Spleen (tissue), 11 donors: ENCODE data around the gene SLC25A43. TPM values are rescaled to one million over a fixed set of nuclear protein-coding genes. Genes with fewer than 3 reads are reported as not detected.

Experiments used
- DNase-seq: peaks from one replicate; pipeline ENCODE4 v3.0.0-alpha.2; 2020
- H3K27ac ChIP-seq, 8 donors: fragments of 200-600 bp; sonication (generic) in 7 of 8; 1 replicate in 4 of 8; 2 replicates in 4 of 8; pipeline versions ENCODE4 v1.5.0 to v1.8.0; 2016 to 2021; ENCODE audit warnings: inconsistent platforms in 4 of 8, mild to moderate bottlenecking in 4 of 8, moderate library complexity in 1 of 8
- H3K27me3 ChIP-seq, 7 donors: fragments of 200-600 bp; sonication (generic) in 6 of 7; replicated peaks in 1 of 7; 1 replicate in 4 of 7; 2 replicates in 3 of 7; pipeline versions ENCODE4 v1.5.0 to v1.8.0; 2016 to 2021; ENCODE audit warnings: inconsistent platforms in 3 of 7, mild to moderate bottlenecking in 1 of 7
- H3K36me3 ChIP-seq, 6 donors: fragments of 200-600 bp; sonication (generic) in 5 of 6; 1 replicate in 4 of 6; 2 replicates in 2 of 6; pipeline versions ENCODE4 v1.5.0 to v1.8.0; 2016 to 2021; ENCODE audit warnings: inconsistent platforms in 2 of 6
- H3K4me1 ChIP-seq, 6 donors: fragments of 200-600 bp; sonication (generic) in 5 of 6; 1 replicate in 3 of 6; 2 replicates in 3 of 6; pipeline versions ENCODE4 v1.5.0 to v1.8.0; 2016 to 2021; ENCODE audit warnings: inconsistent platforms in 3 of 6
- H3K4me3 ChIP-seq, 8 donors: fragments of 200-600 bp; sonication (generic) in 7 of 8; 1 replicate in 4 of 8; 2 replicates in 4 of 8; pipeline versions ENCODE4 v1.5.0 to v1.8.0; 2016 to 2021; ENCODE audit warnings: inconsistent platforms in 4 of 8, mild to moderate bottlenecking in 4 of 8, moderate library complexity in 2 of 8
- H3K9me3 ChIP-seq, 8 donors: fragments of 200-600 bp; sonication (generic) in 7 of 8; 1 replicate in 4 of 8; 2 replicates in 4 of 8; pipeline versions ENCODE4 v1.5.0 to v1.8.0; 2016 to 2021; ENCODE audit warnings: inconsistent platforms in 4 of 8
- POLR2A ChIP-seq, 3 donors: fragments of 450-650 bp; IDR thresholded peaks; one replicate each; pipeline ENCODE4 v1.5.1; 2017; ENCODE audit warnings: antibody characterized with exemption in 3 of 3, mild to moderate bottlenecking in 1 of 3
- POLR2AphosphoS5 ChIP-seq, 3 donors: sonication (generic); formaldehyde crosslinking; IDR thresholded peaks; one replicate each; pipeline ENCODE4 v1.5.1; 2017; ENCODE audit warnings: antibody characterized with exemption in 3 of 3
- WGBS, 5 donors: extraction: QIAGEN DNeasy Blood & Tissue Kit in 3 of 5; methylation state at CpG; one replicate each; pipeline versions ENCODE4 v1.1.5 to v1.1.7; 2013 to 2018; 5-methylcytosine and 5-hydroxymethylcytosine counted together
- intact Hi-C: fragments of 100-400 bp; cut with DNase I; formaldehyde crosslinking; loops from one replicate; pipeline ENCODE4 v1.15.0; 2023; ENCODE audit warnings: low total_unique reads
- polyA plus RNA-seq, 3 donors: library from polyadenylated mRNA; stranded (reverse); fragments of 200-250 nt; gene quantifications; one replicate each; pipeline ENCODE4 v1.2.1, GENCODE V29; 2013
- total RNA-seq, 7 donors: library from RNA; depleted of rRNA in 3 of 7; stranded (reverse); fragments of >200 nt in 3 of 7; fragmentation: NEBNext Ultra II Directional in 4 of 7; extraction: Animal tissue kit (Norgen Biotek cat#: 25700) in 4 of 7; gene quantifications; one replicate each; pipeline versions ENCODE4 v1.1.0 to v1.2.1, GENCODE V29; 2016 to 2021
- TF ChIP-seq, protein P1 (sequence below), 11 experiments: fragments of 200-600 bp in 7 of 11; fragments of 450-650 bp in 4 of 11; sonication (generic) in 4 of 11; IDR thresholded peaks in 8 of 11; conservative IDR thresholded peaks in 3 of 11; 1 replicate in 7 of 11; 2 replicates in 4 of 11; pipeline versions ENCODE4 v1.4.0 to v1.8.0; 2016 to 2021; ENCODE audit warnings: antibody characterized with exemption in 11 of 11, inconsistent platforms in 4 of 11, mild to moderate bottlenecking in 1 of 11
- donor health status: healthy with polysubstance abuse.
- donor health status: DM: no; HTN: no; CAD: no; lungs with moderate emphysema.
- donor health status: DM: no; HTN: no; CAD: no.
- donor health status: Bipolar disorder and iron deficiency.
- donor health status: healthy.
- donor health status: DM: no; HTN: no; CAD: no.
- donor health status: DM: yes; HTN: yes; CAD: no.

SLC25A43 gene
- total and polyA plus RNA-seq, 10 donors = 5.5 to 13.7 (median 9.5) TPM

DNA sequence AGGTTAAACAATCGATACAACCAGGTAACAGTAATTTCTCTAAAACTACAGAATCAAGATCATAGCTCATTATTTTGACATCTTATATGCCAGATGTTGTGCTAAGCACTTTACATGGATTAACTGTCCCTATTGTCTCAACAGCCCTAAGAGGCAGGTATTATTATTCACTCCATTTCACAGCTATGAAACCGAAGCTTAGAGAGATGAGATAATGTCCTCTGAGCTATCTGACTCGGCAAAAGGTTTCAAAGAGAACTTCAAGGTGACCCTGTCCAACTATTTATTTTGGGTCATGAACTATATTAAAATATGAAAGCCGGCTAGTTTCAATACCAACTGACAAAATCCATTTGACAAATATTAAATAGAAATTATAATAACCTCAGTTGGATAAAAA lies 79.4 kb downstream of the SLC25A43 start:
- TF ChIP-seq POLR2A (IDR thresholded peaks at IDR 0.05) (no peak), POLR2AphosphoS5 (IDR thresholded peaks at IDR 0.05) (no peak)
- TF ChIP-seq, protein P1, sequence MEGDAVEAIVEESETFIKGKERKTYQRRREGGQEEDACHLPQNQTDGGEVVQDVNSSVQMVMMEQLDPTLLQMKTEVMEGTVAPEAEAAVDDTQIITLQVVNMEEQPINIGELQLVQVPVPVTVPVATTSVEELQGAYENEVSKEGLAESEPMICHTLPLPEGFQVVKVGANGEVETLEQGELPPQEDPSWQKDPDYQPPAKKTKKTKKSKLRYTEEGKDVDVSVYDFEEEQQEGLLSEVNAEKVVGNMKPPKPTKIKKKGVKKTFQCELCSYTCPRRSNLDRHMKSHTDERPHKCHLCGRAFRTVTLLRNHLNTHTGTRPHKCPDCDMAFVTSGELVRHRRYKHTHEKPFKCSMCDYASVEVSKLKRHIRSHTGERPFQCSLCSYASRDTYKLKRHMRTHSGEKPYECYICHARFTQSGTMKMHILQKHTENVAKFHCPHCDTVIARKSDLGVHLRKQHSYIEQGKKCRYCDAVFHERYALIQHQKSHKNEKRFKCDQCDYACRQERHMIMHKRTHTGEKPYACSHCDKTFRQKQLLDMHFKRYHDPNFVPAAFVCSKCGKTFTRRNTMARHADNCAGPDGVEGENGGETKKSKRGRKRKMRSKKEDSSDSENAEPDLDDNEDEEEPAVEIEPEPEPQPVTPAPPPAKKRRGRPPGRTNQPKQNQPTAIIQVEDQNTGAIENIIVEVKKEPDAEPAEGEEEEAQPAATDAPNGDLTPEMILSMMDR (IDR thresholded peaks at IDR 0.05 in 8 of 11, conservative IDR thresholded peaks at IDR 0.05 in 3 of 11) = no peak
- Histone ChIP-seq H3K4me3 (no peak overlapping the region), H3K9me3 (no peaks in the 10 kb centered on the region), H3K36me3 (no peaks in the 10 kb centered on the region), H3K27me3 (no peaks in the 10 kb centered on the region), H3K4me1 (peaks cover 0 to 15% (median 7%) of the 10 kb centered on the region in 6 donors), H3K27ac (no peak overlapping the region)
- intact Hi-C loops = no loop called here
- DNase-seq = no peak
- 71 to 89% (median 85%) methylated on average over 4 of the region's 4 CpGs for WGBS, 5 donors

DNA sequence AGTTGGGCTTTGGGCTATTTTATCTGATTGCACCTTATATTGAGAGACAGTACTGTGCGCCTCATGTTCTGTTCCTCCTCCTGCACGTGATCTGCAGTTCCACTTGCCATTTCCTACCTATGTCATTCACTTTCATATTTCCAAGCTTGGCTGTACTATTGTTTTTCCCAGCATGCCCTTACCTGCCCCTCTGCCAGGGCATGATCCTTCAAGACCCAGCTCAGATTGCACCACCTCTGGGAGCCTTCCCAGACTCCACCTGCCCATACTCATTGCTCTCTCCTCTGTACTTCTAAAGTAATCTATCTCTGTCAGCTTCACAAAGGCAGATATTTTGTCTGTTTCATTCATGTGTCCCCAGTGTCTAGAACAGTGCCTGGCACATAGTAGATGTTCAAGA lies 80.7 kb downstream of the SLC25A43 start:
- Histone ChIP-seq H3K9me3 (no peaks in the 10 kb centered on the region), H3K4me1 (peaks cover 0 to 15% (median 7%) of the 10 kb centered on the region in 6 donors), H3K4me3 (no peak overlapping the region), H3K27ac (no peak overlapping the region), H3K27me3 (no peaks in the 10 kb centered on the region), H3K36me3 (no peaks in the 10 kb centered on the region)
- TF ChIP-seq POLR2A (IDR thresholded peaks at IDR 0.05) (no peak), POLR2AphosphoS5 (IDR thresholded peaks at IDR 0.05) (no peak)
- TF ChIP-seq, protein P1 (IDR thresholded peaks at IDR 0.05 in 8 of 11, conservative IDR thresholded peaks at IDR 0.05 in 3 of 11) = no peak
- WGBS, 5 donors = 82 to 94% (median 91%) methylated on average over 2 of the region's 2 CpGs
- DNase-seq = no peak
- intact Hi-C loops = no loop called here

DNA sequence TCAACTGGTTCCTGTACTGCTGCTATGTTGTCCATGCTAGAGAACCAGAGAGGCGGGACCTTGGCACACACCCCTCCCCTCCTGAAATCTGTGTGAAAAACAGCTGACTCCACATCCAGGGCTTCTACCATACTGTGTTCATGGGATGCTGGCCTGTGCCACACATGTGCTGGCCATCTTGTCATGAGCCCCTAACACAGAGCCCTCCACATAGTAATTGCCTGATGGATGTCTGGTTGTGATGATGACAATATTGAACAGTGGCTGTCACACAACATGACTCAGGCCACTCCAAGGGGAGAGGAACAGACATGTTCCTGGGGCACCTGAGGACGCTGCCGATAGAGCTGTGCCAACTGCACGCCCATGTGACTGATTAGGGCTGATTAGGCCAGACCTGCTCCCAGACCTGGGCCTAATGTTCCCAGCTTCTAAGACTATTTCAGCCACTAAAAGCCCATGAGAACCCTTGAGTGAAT lies 82.2 kb downstream of the SLC25A43 start:
- H3K9me3 ChIP-seq = no peaks in the 10 kb centered on the region
- peaks cover 0 to 15% (median 7%) of the 10 kb centered on the region in 6 donors for H3K4me1 ChIP-seq
- no peak for DNase-seq
- H3K27ac ChIP-seq = no peak overlapping the region
- no peak for TF ChIP-seq POLR2AphosphoS5 (IDR thresholded peaks at IDR 0.05)
- no peak for TF ChIP-seq POLR2A (IDR thresholded peaks at IDR 0.05)
- TF ChIP-seq, protein P1 (IDR thresholded peaks at IDR 0.05 in 8 of 11, conservative IDR thresholded peaks at IDR 0.05 in 3 of 11) = no peak
- H3K4me3 ChIP-seq = no peak overlapping the region
- H3K27me3 ChIP-seq = no peaks in the 10 kb centered on the region
- intact Hi-C loops = no loop called here
- 76 to 100% (median 90%) methylated on average over 3 to 4 of the region's 4 CpGs for WGBS, 5 donors
- H3K36me3 ChIP-seq = no peaks in the 10 kb centered on the region

DNA sequence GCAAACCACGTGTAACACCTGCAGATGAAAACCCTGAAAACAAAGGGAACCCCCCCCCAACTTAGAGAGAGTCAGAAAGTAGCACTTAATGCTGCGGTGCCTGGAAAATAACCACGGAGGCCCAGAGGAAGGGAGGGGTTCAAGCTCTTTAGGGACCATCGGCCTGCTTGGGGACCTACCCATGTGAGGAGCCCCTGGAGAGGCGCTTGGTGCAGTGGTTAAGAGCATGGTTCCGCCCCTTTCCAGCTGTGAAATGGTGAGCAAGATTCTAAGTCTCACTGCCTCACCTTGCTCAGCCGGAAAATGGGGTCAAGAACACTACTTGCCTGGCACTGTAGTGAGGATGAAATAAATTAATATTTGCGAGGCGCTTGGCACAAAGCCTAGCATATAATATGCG lies 82.9 kb downstream of the SLC25A43 start:
- no peaks in the 10 kb centered on the region for H3K36me3 ChIP-seq
- H3K4me1 ChIP-seq = peaks cover 0 to 15% (median 7%) of the 10 kb centered on the region in 6 donors
- intact Hi-C loops = no loop called here
- peak overlapping the region in 7 of 8 donors; percentile 8 to 67 (median 35) for H3K4me3 ChIP-seq
- no peaks in the 10 kb centered on the region for H3K9me3 ChIP-seq
- WGBS, 5 donors = 38 to 69% (median 54%) methylated on average over 3 to 10 of the region's 10 CpGs
- H3K27me3 ChIP-seq = no peaks in the 10 kb centered on the region
- TF ChIP-seq POLR2AphosphoS5 (IDR thresholded peaks at IDR 0.05) (no peak), POLR2A (IDR thresholded peaks at IDR 0.05) (no peak)
- TF ChIP-seq, protein P1 (IDR thresholded peaks at IDR 0.05 in 8 of 11, conservative IDR thresholded peaks at IDR 0.05 in 3 of 11) = no peak
- peak overlapping the region in 6 of 8 donors; percentile 55 to 78 (median 72) for H3K27ac ChIP-seq
- no peak for DNase-seq
